ENCODE measurements around the gene FYCO1. TPM values are rescaled to one million over a fixed set of nuclear protein-coding genes. Genes with fewer than 3 reads are reported as not detected.
A peak's percentile ranks its signal among the peaks of the same experiment; 100 is the strongest.
"Not testable (repeated sequence)": the region's sequence is repeated elsewhere in the genome, so short reads cannot be mapped to it uniquely, and the experiment has no call there.

FYCO1 gene
- total RNA-seq, 1 experiment from 2014 or later = 9.7 TPM

DNA sequence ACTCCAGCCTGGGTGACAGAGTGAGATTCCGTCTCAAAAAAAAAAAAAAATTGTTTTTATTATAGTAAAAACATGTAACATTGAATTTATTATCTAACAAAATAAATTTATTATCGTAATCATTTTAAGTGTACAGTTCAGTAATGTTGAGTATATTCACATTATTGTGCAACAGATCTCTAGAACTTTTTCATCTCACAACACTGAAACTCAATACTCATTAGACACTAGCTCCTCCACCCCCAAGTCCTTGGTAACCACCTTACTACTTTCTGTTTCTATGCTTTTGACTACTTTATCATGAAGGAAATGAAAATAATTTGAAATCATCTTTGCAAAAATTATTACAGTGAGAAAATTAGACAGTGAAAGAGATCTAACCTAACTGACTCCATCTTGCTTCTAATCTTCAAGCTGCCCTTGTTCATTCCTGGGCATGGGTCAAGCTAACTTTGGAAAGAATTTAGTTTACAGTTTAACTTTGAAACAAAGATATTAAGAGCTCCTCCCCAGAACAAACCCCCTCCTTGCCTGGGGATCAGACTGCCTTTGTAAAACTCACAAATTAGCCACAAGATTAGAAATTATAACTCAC is 15.0 kb upstream of the FYCO1 start:
- DNase-seq (ENCODE audit: low spot score) = no peak

DNA sequence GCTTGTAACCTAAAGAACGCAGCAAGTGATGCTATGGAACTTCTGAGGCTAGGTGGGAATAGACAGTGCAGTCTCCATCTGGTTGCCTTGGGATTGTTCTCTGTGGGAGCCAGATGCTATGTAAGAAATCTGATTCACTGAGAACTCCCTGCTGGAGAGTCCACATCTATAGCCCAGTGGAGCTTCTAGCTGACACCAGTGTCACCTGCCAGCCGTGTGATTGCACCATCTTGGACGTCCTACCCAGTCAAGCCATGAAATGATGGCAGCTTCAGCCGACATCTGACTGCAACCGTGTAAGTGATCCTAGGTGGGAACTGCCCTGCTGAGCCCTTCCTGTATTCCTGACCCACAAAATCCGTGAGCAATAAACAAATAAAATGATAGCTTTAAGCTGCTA is 12.4 kb upstream of the FYCO1 start:
- DNase-seq (ENCODE audit: low spot score) = no peak

GRCh38 chr3:46007280-46007679 is 11.7 kb upstream of the FYCO1 start:
- DNase-seq (ENCODE audit: low spot score) = no peak

- DNase-seq (ENCODE audit: low spot score) = no peak
Measured at GRCh38 chr3:46006238-46007032, 10.8 kb upstream of the FYCO1 start.

DNA sequence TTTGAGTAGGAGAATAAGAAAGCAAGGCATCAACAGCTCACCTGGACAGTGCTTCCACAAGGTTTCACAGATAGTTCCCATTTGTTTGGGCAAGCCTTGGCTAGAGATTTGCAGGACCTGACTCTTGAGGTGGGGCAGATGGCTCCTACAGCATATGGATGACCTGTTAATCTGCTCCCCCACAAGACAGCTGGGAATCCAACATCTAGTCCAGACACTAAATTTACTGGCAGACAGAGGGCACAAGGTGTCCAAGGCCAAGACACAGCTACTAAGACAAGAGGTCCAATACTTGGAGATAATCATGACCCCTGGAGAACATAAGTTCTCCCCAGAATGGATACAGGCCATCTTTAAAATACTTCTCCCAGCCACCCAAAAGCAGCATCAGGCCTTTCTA is 8.1 kb upstream of the FYCO1 start:
- DNase-seq (ENCODE audit: low spot score) = not testable (repeated sequence)

- no peak for DNase-seq (ENCODE audit: low spot score)
Measured at GRCh38 chr3:46001178-46001577, 5.6 kb upstream of the FYCO1 start.

GRCh38 chr3:45997942-45998341 is 2.3 kb upstream of the FYCO1 start:
- no peak for DNase-seq (ENCODE audit: low spot score)

- DNase-seq (ENCODE audit: low spot score) = not testable (repeated sequence)
Measured at GRCh38 chr3:45997499-45997898, 1.9 kb upstream of the FYCO1 start.

DNA sequence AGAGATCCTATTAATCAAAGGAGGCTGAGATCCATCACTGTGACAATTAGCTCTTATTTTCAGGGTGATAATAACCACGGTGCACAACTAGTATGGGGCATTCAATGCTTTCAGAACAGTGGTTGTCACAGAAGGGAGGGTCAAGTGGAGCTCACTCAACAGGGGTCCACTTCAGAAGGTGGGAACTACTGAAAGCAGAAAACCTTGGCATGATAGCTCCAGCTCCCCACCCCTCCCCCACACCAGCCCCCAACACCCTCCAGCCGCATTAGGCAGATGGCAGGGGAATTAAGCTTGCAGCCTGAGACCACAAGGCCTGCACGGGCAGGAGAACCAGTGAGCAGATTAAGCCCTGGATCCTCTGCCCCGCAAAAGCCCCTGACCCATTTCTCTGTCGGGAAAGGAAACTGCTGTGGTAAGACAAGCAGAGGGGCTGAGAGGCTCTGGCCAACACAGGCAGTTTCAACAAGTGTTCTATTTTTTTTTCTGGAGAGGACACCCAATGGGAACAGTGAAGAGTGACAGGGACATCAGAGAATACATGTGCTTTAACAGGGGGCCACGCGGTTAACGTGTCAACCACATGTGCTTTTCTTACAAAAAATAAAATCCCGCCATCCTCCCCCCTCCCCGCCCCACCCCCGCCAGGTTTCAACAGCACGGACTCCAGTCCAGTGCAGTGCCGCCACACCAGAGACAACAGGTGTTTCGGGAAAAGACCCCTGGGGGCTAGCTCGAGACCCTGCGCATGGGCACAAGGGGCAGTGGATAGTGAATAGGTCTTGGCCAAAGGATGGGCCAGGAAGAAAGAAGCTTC is 997 bp downstream of the FYCO1 start:
- no peak for DNase-seq (ENCODE audit: low spot score)

GRCh38 chr3:45993421-45994027 is 2.1 kb downstream of the FYCO1 start:
- no peak for DNase-seq (ENCODE audit: low spot score)

DNA sequence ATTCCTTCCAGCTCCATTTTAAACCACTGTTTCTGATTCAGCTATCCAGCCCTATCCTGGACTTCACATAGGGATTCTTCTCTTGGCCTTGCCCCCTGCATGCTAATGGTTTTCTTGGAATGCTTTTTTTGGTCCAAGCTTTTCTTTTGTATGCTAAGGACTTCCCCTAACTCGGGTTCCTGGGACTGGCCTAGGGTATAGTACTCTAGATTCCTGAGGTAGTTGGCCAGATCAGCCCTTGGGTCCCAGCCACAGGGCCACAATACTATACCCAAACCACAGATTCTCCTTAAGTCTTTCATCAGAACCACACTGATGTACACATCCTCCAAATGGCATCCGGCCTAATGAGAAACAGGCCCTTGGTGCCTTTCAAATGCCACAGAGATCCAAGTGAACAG is 2.8 kb downstream of the FYCO1 start:
- no peak for DNase-seq (ENCODE audit: low spot score)

GRCh38 chr3:45992133-45992729 is 3.4 kb downstream of the FYCO1 start:
- DNase-seq (ENCODE audit: low spot score) = no peak

GRCh38 chr3:45991341-45991740 is 4.3 kb downstream of the FYCO1 start:
- DNase-seq (ENCODE audit: low spot score) = no peak

DNA sequence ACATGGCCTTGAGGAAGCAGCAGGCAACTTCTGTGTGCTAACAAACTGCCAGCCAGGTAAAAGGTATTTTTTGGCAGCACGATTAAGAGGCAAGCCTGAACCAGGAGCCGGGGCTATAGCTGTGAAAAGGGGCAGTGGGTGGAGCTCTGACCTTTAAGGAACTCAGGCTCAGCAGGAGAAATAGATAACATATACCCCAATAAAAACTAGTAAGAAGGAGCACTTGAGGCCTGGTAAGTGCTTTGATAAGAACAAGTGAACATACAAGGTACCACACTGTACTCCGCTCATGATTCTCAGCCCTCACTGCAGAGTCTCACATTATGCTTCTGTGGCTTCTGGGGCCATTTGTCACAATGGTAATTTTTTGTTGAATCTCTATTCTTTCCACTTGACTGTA is 5.4 kb downstream of the FYCO1 start:
- DNase-seq (ENCODE audit: low spot score) = no peak

GRCh38 chr3:45988804-45989203 is 6.8 kb downstream of the FYCO1 start:
- no peak for DNase-seq (ENCODE audit: low spot score)

DNA sequence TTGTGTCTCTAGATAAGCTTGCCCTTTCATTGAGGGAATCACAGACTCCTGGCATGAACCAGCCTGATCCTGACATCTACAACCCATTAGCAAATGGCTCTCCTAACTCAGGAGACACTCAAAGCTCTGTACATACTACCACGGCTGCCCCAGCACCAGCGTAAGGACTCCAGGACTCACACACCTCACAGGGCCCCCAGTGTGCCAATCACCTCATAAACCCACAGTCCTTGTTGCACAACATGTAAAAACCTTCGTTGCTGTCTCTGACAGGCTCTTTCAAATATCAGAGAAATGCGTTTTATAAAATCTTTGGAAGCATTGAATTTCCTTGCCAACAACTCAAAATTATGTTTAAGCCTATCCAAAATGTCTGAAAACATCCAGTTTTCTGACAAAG is 7.3 kb downstream of the FYCO1 start:
- DNase-seq (ENCODE audit: low spot score) = no peak

GRCh38 chr3:45987368-45988291 is 8.0 kb downstream of the FYCO1 start:
- no peak for DNase-seq (ENCODE audit: low spot score)

- peak; percentile 74 for DNase-seq (ENCODE audit: low spot score)
Measured at GRCh38 chr3:45986303-45986982, 9.2 kb downstream of the FYCO1 start.

DNA sequence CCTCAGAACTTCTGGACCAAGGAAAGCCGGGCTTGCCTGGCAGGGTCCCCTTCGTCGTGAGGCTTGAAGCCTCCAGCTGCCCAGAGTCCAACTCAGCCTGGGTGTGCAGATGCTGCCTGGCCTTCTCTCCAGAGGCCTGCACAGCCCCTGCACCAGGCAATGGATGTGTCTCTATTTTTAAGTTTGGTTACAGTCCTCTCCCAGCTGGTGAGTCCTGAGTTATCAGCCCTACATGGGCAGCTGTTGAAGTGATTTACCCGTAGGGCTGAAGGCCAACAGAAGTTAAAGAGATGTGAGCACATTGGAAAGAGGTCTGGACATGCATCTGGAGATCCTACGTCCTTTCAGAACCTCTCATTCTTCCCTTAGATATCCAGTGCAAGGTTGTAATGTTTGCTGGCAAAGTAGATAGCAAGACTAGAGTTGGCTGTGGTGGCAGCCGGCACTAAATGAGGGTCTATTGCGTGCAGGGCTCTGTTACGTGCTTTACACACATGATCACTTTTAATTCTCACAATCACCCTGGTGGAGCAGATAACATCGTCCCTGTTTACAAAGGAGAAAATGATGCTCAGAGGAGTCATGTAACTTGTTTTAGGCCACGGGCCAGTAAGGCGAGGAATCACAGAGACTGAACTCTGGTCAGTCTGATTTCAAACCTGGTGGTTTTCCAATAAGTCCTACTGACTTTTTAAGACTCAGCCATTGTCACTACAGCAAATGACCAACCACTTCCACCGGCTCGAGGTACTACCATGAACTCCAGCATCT is 9.9 kb downstream of the FYCO1 start:
- DNase-seq (ENCODE audit: low spot score) = no peak
